SKM-1 treated with dmso at 0.1 percent for 144 hours (cell line): Measurements from ENCODE around the gene TYR.
"Not testable (repeated sequence)": the region's sequence is repeated elsewhere in the genome, so short reads cannot be mapped to it uniquely, and the experiment has no call there.

ENCODE experiments used
- DNase-seq: peaks from one replicate; lab custom pipeline; 2025; ENCODE audit not compliant: unreplicated experiment; lab: John Stamatoyannopoulos, UW

TYR gene

GRCh38 chr11:89177691-89178231 lies at the start of gene TYR:
Gene TYR, plus strand, starts transcription at chr11:89177875. Its CDS starts 79 bp downstream, at chr11:89177954.
- DNase-seq, result no peak

- DNase-seq, result no peak
Measured at GRCh38 chr11:89136606-89137005, 41.1 kb upstream of the TYR start.

- no peak for DNase-seq
Measured at GRCh38 chr11:89147229-89147628, 30.4 kb upstream of the TYR start.

GRCh38 chr11:89159974-89160373 lies 17.7 kb upstream of the TYR start:
- DNase-seq, result no peak

- DNase-seq, result no peak
Measured at GRCh38 chr11:89161949-89162348, 15.7 kb upstream of the TYR start.

- no peak for DNase-seq
Measured at GRCh38 chr11:89163686-89164085, 14.0 kb upstream of the TYR start.

- no peak for DNase-seq
Measured at GRCh38 chr11:89168396-89168795, 9.3 kb upstream of the TYR start.

- DNase-seq, result no peak
Measured at GRCh38 chr11:89175796-89176195, 1.9 kb upstream of the TYR start.

- no peak for DNase-seq
Measured at GRCh38 chr11:89176938-89177337, 737 bp upstream of the TYR start.

GRCh38 chr11:89181111-89181510 lies 3.4 kb downstream of the TYR start:
- DNase-seq, result no peak

- no peak for DNase-seq
Measured at GRCh38 chr11:89182773-89183518, 5.3 kb downstream of the TYR start.

- DNase-seq, result no peak
Measured at GRCh38 chr11:89184021-89184420, 6.3 kb downstream of the TYR start.

- DNase-seq, result no peak
Measured at GRCh38 chr11:89189776-89190175, 12.1 kb downstream of the TYR start.

- no peak for DNase-seq
Measured at GRCh38 chr11:89201138-89201537, 23.5 kb downstream of the TYR start.

- DNase-seq, result no peak
Measured at GRCh38 chr11:89203814-89204213, 26.1 kb downstream of the TYR start.

GRCh38 chr11:89205378-89205777 lies 27.7 kb downstream of the TYR start:
- DNase-seq, result no peak

- DNase-seq, result no peak
Measured at GRCh38 chr11:89220684-89221339, 43.1 kb downstream of the TYR start.

GRCh38 chr11:89235083-89235482 lies 57.4 kb downstream of the TYR start:
- no peak for DNase-seq

GRCh38 chr11:89235976-89236375 lies 58.3 kb downstream of the TYR start:
- DNase-seq, result no peak

- not testable (repeated sequence) for DNase-seq
Measured at GRCh38 chr11:89247007-89247406, 69.3 kb downstream of the TYR start.

GRCh38 chr11:89249196-89249595 lies 71.5 kb downstream of the TYR start:
- DNase-seq, result no peak

GRCh38 chr11:89261483-89261882 lies 83.8 kb downstream of the TYR start:
- DNase-seq, result not testable (repeated sequence)
